ENCODE results near the gene GULP1.

GRCh38 chr2:188345020-188345419, 53.3 kb downstream of the GULP1 start:
- no peak for TF ChIP-seq POLR2A (IDR thresholded peaks at IDR 0.05)
- TF ChIP-seq CTCF (IDR thresholded peaks at IDR 0.05 in 8 of 11, conservative IDR thresholded peaks at IDR 0.05 in 3 of 11): no peak
- no peak for TF ChIP-seq POLR2AphosphoS5 (IDR thresholded peaks at IDR 0.05)

Measured in spleen (tissue), 7 donors.